IMR-90 (cell line): ENCODE results near the gene QKI. TPM values are rescaled to one million over a fixed set of nuclear protein-coding genes. Genes with fewer than 3 reads are reported as not detected.

ENCODE experiments used
- ATAC-seq: fragments of 200-7000 bp; cut with Tn5 transposase; 2 replicates; pipeline ENCODE4 v1.9.1; 2020; ENCODE audit warnings: low read depth, mild to moderate bottlenecking, moderate library complexity
- BruUV-seq: library from RNA; stranded (reverse); fragments of 400-500 nt; replicated peaks from 2 replicates; lab custom pipeline; 2021; lab: Mats Ljungman, UMichigan
- CTCF ChIA-PET: fragments of 300-600 bp; formaldehyde crosslinking; extraction: SDS; loops from one replicate; lab custom pipeline; 2021; ENCODE audit warnings: antibody characterized with exemption; lab: Yijun Ruan, JAX
- POLR2A ChIA-PET: fragments of 300-600 bp; sonication (Branson Sonifier 250); formaldehyde crosslinking; loops from one replicate; lab custom pipeline; 2022; ENCODE audit warnings: antibody characterized with exemption; ENCODE audit not compliant: unreplicated experiment; lab: Charles Lee
- DNase-seq: peaks from one replicate; pipeline ENCODE4 v3.0.0; 2013
- H2AFZ ChIP-seq: replicated peaks from 2 replicates; pipeline ENCODE3; 2013; ENCODE audit warnings: low read length, mild to moderate bottlenecking; ENCODE audit not compliant: poor library complexity
- H2AK5ac ChIP-seq: 2 replicates; pipeline ENCODE4 v1.6.1; 2013; ENCODE audit warnings: low read depth, low read length, inconsistent platforms
- H2AK9ac ChIP-seq: replicated peaks from 2 replicates; pipeline ENCODE3; 2013; ENCODE audit warnings: mild to moderate bottlenecking, low read depth, low read length, moderate library complexity; ENCODE audit not compliant: poor library complexity
- H2BK120ac ChIP-seq: 2 replicates; pipeline ENCODE4 v1.6.1; 2013; ENCODE audit warnings: low read depth, low read length, inconsistent platforms
- H2BK15ac ChIP-seq: 3 replicates; pipeline ENCODE4 v1.6.1; 2013; ENCODE audit warnings: low read depth, low read length, inconsistent platforms
- H2BK20ac ChIP-seq: 2 replicates; pipeline ENCODE4 v1.6.1; 2013; ENCODE audit warnings: low read depth, mild to moderate bottlenecking, inconsistent platforms, low read length, moderate library complexity
- H2BK5ac ChIP-seq: 2 replicates; pipeline ENCODE4 v1.6.1; 2013; ENCODE audit warnings: mild to moderate bottlenecking, low read depth, low read length, inconsistent platforms; ENCODE audit not compliant: poor library complexity, severe bottlenecking
- H3K14ac ChIP-seq: replicated peaks from 2 replicates; pipeline ENCODE4 v1.6.1; 2013; ENCODE audit warnings: low read depth, low read length, inconsistent platforms
- H3K18ac ChIP-seq: 2 replicates; pipeline ENCODE4 v1.6.1; 2013; ENCODE audit warnings: low read depth, low read length, control low read depth
- H3K23ac ChIP-seq: 2 replicates; pipeline ENCODE4 v1.6.1; 2013; ENCODE audit warnings: low read depth, low read length, inconsistent platforms
- H3K27ac ChIP-seq: 2 replicates; pipeline ENCODE4 v1.5.1; 2013; ENCODE audit warnings: mild to moderate bottlenecking, control low read depth, low read length; ENCODE audit not compliant: insufficient read depth
- H3K27me3 ChIP-seq: 2 replicates; pipeline ENCODE4 v1.6.1; 2013; ENCODE audit warnings: low read length; ENCODE audit not compliant: control insufficient read depth, insufficient read depth
- H3K36me3 ChIP-seq: 2 replicates; pipeline ENCODE4 v1.6.1; 2013; ENCODE audit warnings: low read length, mixed read lengths; ENCODE audit not compliant: control insufficient read depth, insufficient read depth
- H3K4ac ChIP-seq: 2 replicates; pipeline ENCODE4 v1.6.1; 2013; ENCODE audit warnings: low read depth, low read length, inconsistent platforms
- H3K4me1 ChIP-seq: 2 replicates; pipeline ENCODE4 v1.6.1; 2013; ENCODE audit warnings: low read length, mixed read lengths; ENCODE audit not compliant: control insufficient read depth, insufficient read depth
- H3K4me2 ChIP-seq: 2 replicates; pipeline ENCODE4 v1.6.1; 2013; ENCODE audit warnings: low read depth, mild to moderate bottlenecking, control low read depth, low read length, moderate library complexity
- H3K4me3 ChIP-seq: 2 replicates; pipeline ENCODE4 v1.5.1; 2013; ENCODE audit warnings: low read depth, mild to moderate bottlenecking, control low read depth, low read length, moderate library complexity; ENCODE audit not compliant: insufficient read depth
- H3K56ac ChIP-seq: 2 replicates; pipeline ENCODE4 v1.6.1; 2013; ENCODE audit warnings: low read length, inconsistent platforms; ENCODE audit not compliant: insufficient read depth; ENCODE audit errors: extremely low read depth
- H3K79me1 ChIP-seq, 2 experiments: 2 replicates each; pipeline ENCODE4 v1.6.1; 2013; ENCODE audit warnings: low read length in 2 of 2, inconsistent platforms in 1 of 2, low read depth in 1 of 2
- H3K9ac ChIP-seq: 2 replicates; pipeline ENCODE4 v1.6.1; 2013; ENCODE audit warnings: low read depth, low read length, control low read depth
- H3K9me1 ChIP-seq: 2 replicates; pipeline ENCODE4 v1.6.1; 2013; ENCODE audit warnings: low read length, inconsistent platforms; ENCODE audit not compliant: insufficient read depth
- H3K9me3 ChIP-seq: 2 replicates; pipeline ENCODE4 v1.6.1; 2013; ENCODE audit warnings: low read length; ENCODE audit not compliant: control insufficient read depth, insufficient read depth
- H4K20me1 ChIP-seq: 2 replicates; pipeline ENCODE4 v1.6.1; 2013; ENCODE audit warnings: low read length, inconsistent platforms; ENCODE audit not compliant: insufficient read depth
- H4K5ac ChIP-seq: 2 replicates; pipeline ENCODE4 v1.6.1; 2013; ENCODE audit warnings: mild to moderate bottlenecking, low read depth, low read length, control low read depth
- H4K8ac ChIP-seq, 2 experiments: 2 replicates each; pipeline ENCODE4 v1.6.1; 2013; ENCODE audit warnings: low read depth in 2 of 2, low read length in 2 of 2, control low read depth in 1 of 2, inconsistent platforms in 1 of 2
- H4K91ac ChIP-seq: 2 replicates; pipeline ENCODE4 v1.6.1; 2013; ENCODE audit warnings: low read depth, low read length, inconsistent platforms; ENCODE audit not compliant: insufficient read depth
- NFE2L2 ChIP-seq: fragments of 150-350 bp; IDR thresholded peaks from 2 replicates; pipeline ENCODE4 v1.6.1; 2016; ENCODE audit warnings: low read depth, mild to moderate bottlenecking, low read length
- RFX5 ChIP-seq: IDR thresholded peaks from 2 replicates; pipeline ENCODE4 v1.8.0; 2012; ENCODE audit warnings: low read depth, mild to moderate bottlenecking, low read length, moderate library complexity
- SMC3 ChIP-seq: fragments of 150-350 bp; IDR thresholded peaks from 2 replicates; pipeline ENCODE4 v1.6.1; 2016; ENCODE audit warnings: low read depth, mild to moderate bottlenecking, antibody characterized with exemption, low read length, moderate library complexity
- WGBS, 2 experiments: methylation state at CpG; one replicate each; pipeline versions ENCODE4 v1.1.5 to v1.1.7; 2013; ENCODE audit warnings: missing lambda C conversion rate in 2 of 2; ENCODE audit not compliant: insufficient read length in 1 of 2; ENCODE audit errors: extremely low coverage in 2 of 2; 5-methylcytosine and 5-hydroxymethylcytosine counted together
- dilution Hi-C: fragments of 300-500 bp; cut with HindIII; formaldehyde crosslinking; loops from one replicate; pipeline ENCODE4 v1.14.3; 2018; ENCODE audit warnings: low sequenced_read_pairs; ENCODE audit not compliant: unreplicated experiment
- in situ Hi-C: fragments of 300-500 bp; cut with MboI; formaldehyde crosslinking; loops from 3 replicates; pipeline ENCODE4 v1.14.3; 2019; ENCODE audit warnings: low sequenced_read_pairs, inconsistent platforms, mixed read lengths
- intact Hi-C: fragments of 100-400 bp; cut with micrococcal nuclease; formaldehyde crosslinking; loops from 2 replicates; pipeline ENCODE4 v1.10.0; 2022
- polyA plus RNA-seq, 3 experiments: library from polyadenylated mRNA; depleted of rRNA; stranded (reverse); fragments of >200 nt; gene quantifications; 2 replicates each; pipeline ENCODE4 v1.2.3, GENCODE V29; 2012; ENCODE audit warnings: low replicate concordance in 1 of 3
- total RNA-seq: library from RNA; depleted of rRNA; stranded (reverse); fragments of >200 nt; gene quantifications from 2 replicates; pipeline ENCODE4 v1.2.3, GENCODE V29; 2012

The QKI gene
- total and polyA plus RNA-seq, 2 of the 4 experiments (the other 2 are of a cell fraction), result 112 to 232 TPM

GRCh38 chr6:163468738-163469137, 54.2 kb downstream of the QKI start:
- peaks cover 6% of the 10 kb centered on the region for H3K9me1 ChIP-seq
- H2BK15ac ChIP-seq, result no peak overlapping the region
- H3K79me1 ChIP-seq, result peaks cover 22 to 37% of the 10 kb centered on the region in 2 experiments
- in situ Hi-C loops, result no loop called here
- no peak overlapping the region for H2BK20ac ChIP-seq
- no peak overlapping the region for H2AK5ac ChIP-seq
- TF ChIP-seq NFE2L2, result no peak
- TF ChIP-seq RFX5, result no peak
- no peak for TF ChIP-seq SMC3
- no peak overlapping the region for H3K18ac ChIP-seq
- no peak overlapping the region for H3K23ac ChIP-seq
- ChIA-PET POLR2A (no interaction called here), CTCF (interaction anchor here (0.6 to 0.8 kb wide), 2 partner anchors 11 to 225 kb away, joined by 3 to 7 read pairs; no protein-coding TSS in a partner anchor)
- no peak overlapping the region for H3K4ac ChIP-seq
- no peak overlapping the region for H2BK120ac ChIP-seq
- ATAC-seq, result no peak
- no peak overlapping the region for H3K4me2 ChIP-seq
- no peak overlapping the region for H2AK9ac ChIP-seq
- no peak overlapping the region for H4K91ac ChIP-seq
- no CpG with 5 or more reads among the region's 3 CpGs for WGBS, 2 experiments
- H3K9ac ChIP-seq, result no peak overlapping the region
- peaks cover 11% of the 10 kb centered on the region for H3K9me3 ChIP-seq
- no peak overlapping the region for H3K27ac ChIP-seq
- dilution Hi-C loops, result no loop called here
- H2BK5ac ChIP-seq, result no peak overlapping the region
- H4K20me1 ChIP-seq, result peaks cover 31% of the 10 kb centered on the region
- no peak overlapping the region for H3K4me3 ChIP-seq
- H4K5ac ChIP-seq, result no peak overlapping the region
- BruUV-seq, result no TSS peak
- H3K4me1 ChIP-seq, result 0 out of 2 replicates have a peak, but pooled peaks cover 1% of the 10 kb centered on the region
- peaks cover 6% of the 10 kb centered on the region for H3K36me3 ChIP-seq
- intact Hi-C loops, result no loop called here
- no peak for DNase-seq
- H3K56ac ChIP-seq, result no peak overlapping the region
- no peaks in the 10 kb centered on the region for H3K27me3 ChIP-seq
- H3K14ac ChIP-seq, result no peak overlapping the region
- H4K8ac ChIP-seq, result no peak overlapping the region
- H2AFZ ChIP-seq, result no peak overlapping the region
